K562 (cell line): ENCODE measurements around the gene GUCA1A. TPM values are rescaled to one million over a fixed set of nuclear protein-coding genes. Genes with fewer than 3 reads are reported as not detected.

Source experiments
- ATAC-seq: fragments of 200-7000 bp; cut with Tn5 transposase; 3 replicates; pipeline ENCODE4 v1.9.1; 2020; ENCODE audit warnings: moderate library complexity
- BruUV-seq: library from RNA; stranded (reverse); fragments of 400-500 nt; replicated peaks from 2 replicates; lab custom pipeline; 2021; lab: Mats Ljungman, UMichigan
- CTCF ChIA-PET: fragments of 300-600 bp; formaldehyde crosslinking; extraction: SDS; loops from one replicate; lab custom pipeline; 2021; ENCODE audit warnings: low intra/inter-chr PET ratio; lab: Yijun Ruan, JAX
- POLR2A ChIA-PET: fragments of 300-600, 350-650 bp; sonication (Branson Sonifier 250); formaldehyde crosslinking; extraction: SDS; loops from one replicate; lab custom pipeline; 2021; ENCODE audit warnings: antibody characterized with exemption, inconsistent platforms; lab: Yijun Ruan, JAX
- DNase-seq, 4 experiments: peaks; one replicate each; pipeline versions ENCODE4 v3.0.0 to v3.0.0-alpha.2; 2011 to 2018; ENCODE audit warnings: low spot score in 3 of 4, mixed read lengths in 3 of 4; ENCODE audit errors: extremely low read depth in 1 of 4
- FAIRE-seq: peaks from 2 replicates; lab custom pipeline; 2011; peaks lifted over from hg19 to GRCh38; lab: Jason Lieb, UNC
- H2AFZ ChIP-seq: 2 replicates; pipeline ENCODE4 v1.6.0; 2011; ENCODE audit warnings: low read depth, low read length, control low read depth, inconsistent platforms
- H3K27ac ChIP-seq: fragments of 200-600 bp; 3 replicates; pipeline ENCODE4 v1.8.0; 2011; ENCODE audit warnings: low read depth, mild to moderate bottlenecking, control low read depth, inconsistent platforms, low read length, moderate library complexity, mixed read lengths; ENCODE audit errors: extremely low read depth
- H3K27me3 ChIP-seq, 2 experiments: fragments of 300-600 bp in 1 of 2; 2 replicates in 1 of 2; 3 replicates in 1 of 2; pipeline versions ENCODE4 v1.6.0 to v1.8.0; 2011; ENCODE audit warnings: inconsistent platforms in 2 of 2, low read length in 2 of 2, mild to moderate bottlenecking in 1 of 2, mixed read lengths in 1 of 2, moderate library complexity in 1 of 2; ENCODE audit not compliant: control insufficient read depth in 2 of 2, insufficient read depth in 2 of 2
- H3K36me3 ChIP-seq: fragments of 300-600 bp; 3 replicates; pipeline ENCODE4 v1.8.0; 2011; ENCODE audit warnings: mild to moderate bottlenecking, low read length, inconsistent platforms; ENCODE audit not compliant: control insufficient read depth, insufficient read depth
- H3K4me1 ChIP-seq, 2 experiments: fragments of 200-600 bp in 1 of 2; replicated peaks in 1 of 2; 2 replicates in 1 of 2; 3 replicates in 1 of 2; pipeline versions ENCODE4 v1.5.1 to v1.8.0; 2011; ENCODE audit warnings: inconsistent platforms in 2 of 2, low read length in 2 of 2, mild to moderate bottlenecking in 1 of 2, mixed read lengths in 1 of 2, moderate library complexity in 1 of 2; ENCODE audit not compliant: control insufficient read depth in 2 of 2, insufficient read depth in 2 of 2
- H3K4me2 ChIP-seq: 2 replicates; pipeline ENCODE4 v1.6.1; 2011; ENCODE audit warnings: low read length, control low read depth, inconsistent platforms, mixed read lengths; ENCODE audit not compliant: insufficient read depth
- H3K4me3 ChIP-seq: fragments of 200-600 bp; sonication (generic), shearing (Covaris generic); 2 replicates; pipeline ENCODE4 v1.5.1; 2016; ENCODE audit warnings: control low read depth, inconsistent platforms
- H3K79me2 ChIP-seq: fragments of 200-600 bp; 3 replicates; pipeline ENCODE4 v1.8.0; 2011; ENCODE audit warnings: low read length, inconsistent platforms; ENCODE audit not compliant: control insufficient read depth, insufficient read depth
- H3K9ac ChIP-seq, 2 experiments: 2 replicates each; pipeline versions ENCODE4 v1.6.0 to v1.6.1; 2011; ENCODE audit warnings: low read depth in 2 of 2, low read length in 2 of 2, control low read depth in 1 of 2, inconsistent platforms in 1 of 2, mild to moderate bottlenecking in 1 of 2, mixed read lengths in 1 of 2; ENCODE audit not compliant: insufficient read depth in 1 of 2
- H3K9me1 ChIP-seq: one replicate; pipeline ENCODE4 v1.6.0; 2011; ENCODE audit warnings: inconsistent platforms, mild to moderate bottlenecking, low read length, moderate library complexity; ENCODE audit not compliant: control insufficient read depth, insufficient read depth
- H3K9me3 ChIP-seq: replicated peaks from 2 replicates; pipeline ENCODE4 v1.5.1; 2011; ENCODE audit warnings: low read depth, low read length, inconsistent platforms; ENCODE audit not compliant: control insufficient read depth, insufficient read depth
- H4K20me1 ChIP-seq: replicated peaks from 2 replicates; pipeline ENCODE4 v1.6.1; 2011; ENCODE audit warnings: low read length, inconsistent platforms, mixed read lengths; ENCODE audit not compliant: control insufficient read depth, insufficient read depth
- CEBPZ ChIP-seq: fragments of 150-350 bp; IDR thresholded peaks from 2 replicates; pipeline ENCODE4 v1.6.1; 2014; ENCODE audit warnings: low read depth, mild to moderate bottlenecking, low read length, borderline replicate concordance
- ERF ChIP-seq: fragments of 450-650 bp; formaldehyde crosslinking; IDR thresholded peaks from 2 replicates; pipeline ENCODE4 v1.4.0; 2020; ENCODE audit warnings: mild to moderate bottlenecking, mixed read lengths
- HMG20B ChIP-seq: fragments of 250-450 bp; sonication (Bioruptor Pico); IDR thresholded peaks from 2 replicates; pipeline ENCODE4 v1.5.0; 2021; ENCODE audit warnings: mild to moderate bottlenecking
- HNRNPUL1 ChIP-seq: fragments of 200-400 bp; formaldehyde crosslinking; IDR thresholded peaks from 2 replicates; pipeline ENCODE4 v1.6.1; 2017; ENCODE audit warnings: low read length
- JUND ChIP-seq, 2 experiments: IDR thresholded peaks; 2 replicates in 1 of 2; 3 replicates in 1 of 2; pipeline ENCODE4 v1.6.1; 2011; ENCODE audit warnings: borderline replicate concordance in 2 of 2, low read depth in 2 of 2, low read length in 2 of 2, improper control_type of control experiment in 1 of 2, missing biosample characterization in 1 of 2, missing genetic modification characterization in 1 of 2, missing genetic modification reagents in 1 of 2
- L3MBTL2 ChIP-seq: fragments of 450-650 bp; IDR thresholded peaks from 2 replicates; pipeline ENCODE4 v1.6.1; 2016; ENCODE audit warnings: mild to moderate bottlenecking, moderate library complexity
- MCM2 ChIP-seq: fragments of 450-650 bp; IDR thresholded peaks from 2 replicates; pipeline ENCODE4 v1.6.1; 2017; ENCODE audit warnings: low read depth, mild to moderate bottlenecking
- PRPF4 ChIP-seq: fragments of 200-400 bp; formaldehyde crosslinking; IDR thresholded peaks from one replicate; pipeline ENCODE4 v1.6.1; 2017; ENCODE audit warnings: low read length, low read depth, mild to moderate bottlenecking; ENCODE audit not compliant: insufficient read depth, poor library complexity, severe bottlenecking
- RCOR1 ChIP-seq, 2 experiments: IDR thresholded peaks; 2 replicates each; pipeline ENCODE4 v1.6.1; 2012; ENCODE audit warnings: low read depth in 2 of 2, low read length in 2 of 2, borderline replicate concordance in 1 of 2, improper control_type of control experiment in 1 of 2
- SOX6 ChIP-seq: fragments of 450-650 bp; IDR thresholded peaks from 2 replicates; pipeline ENCODE4 v1.6.1; 2014; ENCODE audit warnings: mild to moderate bottlenecking
- ZBTB33 ChIP-seq: sonication (generic); formaldehyde crosslinking; IDR thresholded peaks from 2 replicates; pipeline ENCODE4 v1.8.1; 2023; ENCODE audit warnings: mild to moderate bottlenecking, missing genetic modification reagents
- ZC3H8 ChIP-seq: fragments of 450-650 bp; IDR thresholded peaks from 2 replicates; pipeline ENCODE4 v1.6.1; 2017
- ZKSCAN3 ChIP-seq: fragments of 250-450 bp; sonication (Bioruptor Pico); IDR thresholded peaks from 2 replicates; pipeline ENCODE4 v1.4.0; 2020
- ZNF274 ChIP-seq: IDR thresholded peaks from 2 replicates; pipeline ENCODE4 v1.6.1; 2011; ENCODE audit warnings: low read depth, mild to moderate bottlenecking, low read length, moderate library complexity, borderline replicate concordance
- WGBS: fragments of 100-300 bp; shearing (Covaris generic); methylation state at CpG from one replicate; pipeline ENCODE4 v1.1.6; 2016; ENCODE audit warnings: low coverage, mixed read lengths; ENCODE audit not compliant: insufficient coverage; ENCODE audit errors: missing lambda C conversion rate; 5-methylcytosine and 5-hydroxymethylcytosine counted together
- in situ Hi-C: fragments of 300-500 bp; cut with MboI; formaldehyde crosslinking; loops from 4 replicates; pipeline ENCODE4 v1.15.0; 2018; ENCODE audit warnings: inconsistent platforms, mixed read lengths
- intact Hi-C: fragments of 100-400 bp; cut with micrococcal nuclease; formaldehyde crosslinking; loops from 2 replicates; pipeline ENCODE4 v1.14.2; 2022
- polyA plus RNA-seq, 8 experiments: library from polyadenylated mRNA; depleted of rRNA in 4 of 8; stranded (reverse) in 5 of 8; unstranded in 3 of 8; fragments of >200 nt; fragmentation: Nextera tagmentation in 2 of 8; fragmentation: Illumina TruSeq in 1 of 8; extraction: Ambion mirVana in 2 of 8; extraction: Trizol in 1 of 8; gene quantifications; 2 replicates each; pipeline versions ENCODE4 v1.2.1 to v1.2.3, GENCODE V29; 2011 to 2014; ENCODE audit warnings: inconsistent platforms in 1 of 8, missing spikeins in 1 of 8
- total RNA-seq, 7 experiments: library from RNA; depleted of rRNA in 6 of 7; stranded (reverse); fragments of >200 nt in 6 of 7; fragmentation: Illumina TruSeq in 2 of 7; extraction: Trizol in 2 of 7; gene quantifications; 2 replicates each; pipeline versions ENCODE4 v1.2.1 to v1.2.3, GENCODE V29; 2011 to 2021; ENCODE audit warnings: low replicate concordance in 1 of 7

GUCA1A gene
- total and polyA plus RNA-seq, 9 of the 15 experiments (the other 6 are each of a cell fraction or from before 2014, with no cell fraction given), result not detected

- TF ChIP-seq RCOR1 (IDR thresholded peaks at IDR 0.05; ENCODE audit: borderline replicate concordance in 1 of 2, low read depth in 2 of 2, low read length in 2 of 2) (no peak), ZBTB33 (CRISPR knock-in tag) (no peak), HMG20B (CRISPR knock-in tag) (no peak)
Measured at GRCh38 chr6:42222448-42222847, 49.3 kb downstream of the GUCA1A start (continued).

GRCh38 chr6:42224222-42225028 is 51.3 kb downstream of the GUCA1A start:
- H3K4me3 ChIP-seq, result no peak overlapping the region
- no peaks in the 10 kb centered on the region for H3K9me3 ChIP-seq
- DNase-seq, result peak in 1 of 4 experiments; percentile 50
- no peak overlapping the region; the same call in 1 of the 2 replicates for H3K4me2 ChIP-seq
- 36% methylated on average over 12 of the region's 12 CpGs for WGBS
- POLR2A ChIA-PET, result interaction anchor here (0.7 kb wide), 1 partner anchor 437 kb away, joined by 3 read pairs; no protein-coding TSS in a partner anchor
- no peak for FAIRE-seq
- 0 out of 4 replicates have a peak overlapping the region, but pooled peaks of 1 of the 2 experiments have one; percentile 11 for H3K9ac ChIP-seq
- no TSS peak for BruUV-seq
- CTCF ChIA-PET, result interaction anchor here (0.5 to 0.8 kb wide), 3 partner anchors 10 to 383 kb away, joined by 3 to 5 read pairs (median 3); no protein-coding TSS in a partner anchor
- no peak for ATAC-seq
- no peaks in the 10 kb centered on the region for H3K27me3 ChIP-seq
- H3K36me3 ChIP-seq, result no peaks in the 10 kb centered on the region
- no peaks in the 10 kb centered on the region for H4K20me1 ChIP-seq
- no peaks in the 10 kb centered on the region for H3K79me2 ChIP-seq
- peak overlapping the region; percentile 49 for H2AFZ ChIP-seq
- H3K9me1 ChIP-seq, result no peaks in the 10 kb centered on the region
- intact Hi-C loops, result no loop called here
- peaks cover 11 to 17% of the 10 kb centered on the region in 2 experiments; a peak in 4 of 5 replicates for H3K4me1 ChIP-seq
- H3K27ac ChIP-seq, result no peak overlapping the region
- in situ Hi-C loops, result loop anchor here (10.0 kb wide), 1 partner anchor 440 kb away; the partner anchor contains the start of genes PRICKLE4 and TOMM6
- TF ChIP-seq PRPF4 (no peak), ZKSCAN3 (CRISPR knock-in tag) (no peak), HNRNPUL1 (no peak), CEBPZ (no peak), MCM2 (no peak), SOX6 (0 out of 2 replicates have a peak, but pooled peaks have one; percentile 25), L3MBTL2 (no peak), ZC3H8 (no peak), ERF (CRISPR knock-in tag) (no peak), ZNF274 (no peak), JUND (IDR thresholded peaks at IDR 0.05; ENCODE audit: borderline replicate concordance, low read depth, low read length) (peak; percentile 90; the same call in 1 of the 2 replicates), JUND (tag; IDR thresholded peaks at IDR 0.05; ENCODE audit: borderline replicate concordance, low read depth, low read length) (peak; percentile 84; the same call in 2 of the 3 replicates)
